HEK293T (cell line): Measurements from ENCODE around the gene GRIK2.

Experiments
- SP1 ChIP-seq: fragments of 450-650 bp; IDR thresholded peaks from 2 replicates; pipeline ENCODE4 v1.6.1; 2017
- TARDBP ChIP-seq: fragments of 450-650 bp; IDR thresholded peaks from 2 replicates; pipeline ENCODE4 v1.6.1; 2016

DNA sequence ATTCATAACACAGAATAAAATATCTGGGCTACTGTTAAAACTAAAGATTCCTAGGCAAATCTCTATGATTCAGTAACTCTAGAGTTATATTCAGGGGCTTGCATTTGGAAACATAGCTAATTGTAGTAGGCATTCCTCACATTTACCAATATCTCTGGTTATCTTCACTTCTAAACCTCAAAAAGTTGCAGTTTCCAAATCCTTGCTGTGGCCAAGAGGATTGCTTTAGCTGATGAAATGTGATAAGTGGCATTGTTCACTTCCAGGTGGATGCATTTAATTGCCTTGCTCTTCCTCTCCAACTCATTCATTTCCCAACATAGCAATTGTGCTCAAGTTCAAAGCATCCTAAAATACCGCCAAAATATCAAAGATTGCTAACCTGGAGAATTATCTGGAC, 246.6 kb downstream of the GRIK2 start:
- TF ChIP-seq SP1 = no peak
- no peak for TF ChIP-seq TARDBP
